GM21367 (cell line): Measurements from ENCODE around the gene ARID1B.

Source experiments
- ATAC-seq: cut with Tn5 transposase; IDR thresholded peaks from one replicate; pipeline ENCODE4 v1.9.1; 2021; ENCODE audit not compliant: unreplicated experiment

Gene ARID1B

GRCh38 chr6:157066781-157067491 lies 289.8 kb downstream of the ARID1B start:
- no peak for ATAC-seq

DNA sequence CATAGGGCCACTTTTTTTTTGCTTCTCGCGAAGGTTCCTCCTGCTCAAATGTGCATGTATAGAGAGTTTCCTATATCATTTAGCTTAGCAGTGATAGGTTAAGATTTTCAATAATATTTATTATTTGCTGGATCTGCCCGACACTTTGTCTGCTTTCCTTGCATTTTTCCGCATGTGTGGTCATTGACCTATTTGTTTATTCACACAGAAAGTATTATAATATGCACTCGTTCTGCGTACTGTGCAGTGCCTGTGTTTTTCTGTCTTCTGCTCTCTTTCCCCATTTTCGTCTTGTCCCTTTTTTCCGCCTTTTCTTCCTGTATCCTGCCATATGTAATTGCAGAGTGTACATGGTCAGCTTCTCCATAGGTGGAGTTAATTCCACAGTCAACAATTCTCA lies 290.3 kb downstream of the ARID1B start:
- no peak for ATAC-seq

- ATAC-seq = peak; percentile 97
Measured at GRCh38 chr6:157068691-157069324, 291.6 kb downstream of the ARID1B start.

DNA sequence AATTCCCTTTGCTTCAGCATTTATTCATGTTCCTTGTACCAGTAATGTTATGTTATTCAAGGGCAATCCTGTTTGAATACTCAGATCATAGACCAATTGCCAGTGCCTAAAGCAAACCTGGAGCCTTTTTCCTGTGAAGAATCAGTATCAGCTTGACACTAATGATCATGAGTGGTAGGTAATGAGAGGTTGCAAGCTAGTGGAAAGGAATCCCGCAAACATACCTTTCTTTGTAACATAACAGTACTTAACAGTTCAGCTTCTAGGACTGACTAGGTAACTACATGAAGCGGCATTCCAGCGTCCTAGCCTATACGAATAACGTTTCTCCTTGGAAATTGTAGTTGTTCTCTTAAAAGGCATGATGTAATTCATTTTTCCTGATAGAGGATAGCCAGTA lies 292.4 kb downstream of the ARID1B start:
- ATAC-seq = no peak

DNA sequence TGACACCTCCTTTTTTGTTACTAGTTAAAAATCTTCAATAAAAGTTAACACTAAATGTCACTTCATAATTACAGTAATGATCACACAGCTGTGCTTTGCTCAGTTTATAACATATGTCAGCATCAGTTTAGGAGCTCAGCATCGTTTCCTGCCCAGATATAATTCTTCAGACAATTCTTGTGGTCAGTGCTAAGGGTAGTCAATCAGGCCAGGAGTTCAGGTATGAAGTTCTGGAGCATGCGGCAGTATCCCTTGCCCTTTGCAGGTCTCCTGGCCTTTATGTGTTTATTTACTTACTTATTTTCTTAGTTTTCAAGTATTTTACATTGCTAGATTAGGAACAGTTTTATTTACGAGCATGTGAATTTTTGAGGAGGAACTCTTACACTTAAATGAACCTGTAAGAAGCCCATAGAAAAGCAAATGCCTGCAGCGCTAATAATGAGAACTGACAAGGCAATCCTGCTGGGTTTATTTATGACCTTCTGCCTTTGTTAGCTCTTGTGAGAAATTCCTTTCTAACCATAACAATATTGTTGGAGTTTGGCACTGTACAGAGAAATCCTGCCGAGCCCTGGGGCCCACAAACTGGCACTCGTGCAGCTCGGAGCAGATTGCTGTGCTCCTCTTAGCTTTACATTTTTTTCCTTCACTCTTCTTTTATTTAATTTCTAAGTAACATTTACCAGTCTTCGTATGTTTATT lies 293.4 kb downstream of the ARID1B start:
- no peak for ATAC-seq

DNA sequence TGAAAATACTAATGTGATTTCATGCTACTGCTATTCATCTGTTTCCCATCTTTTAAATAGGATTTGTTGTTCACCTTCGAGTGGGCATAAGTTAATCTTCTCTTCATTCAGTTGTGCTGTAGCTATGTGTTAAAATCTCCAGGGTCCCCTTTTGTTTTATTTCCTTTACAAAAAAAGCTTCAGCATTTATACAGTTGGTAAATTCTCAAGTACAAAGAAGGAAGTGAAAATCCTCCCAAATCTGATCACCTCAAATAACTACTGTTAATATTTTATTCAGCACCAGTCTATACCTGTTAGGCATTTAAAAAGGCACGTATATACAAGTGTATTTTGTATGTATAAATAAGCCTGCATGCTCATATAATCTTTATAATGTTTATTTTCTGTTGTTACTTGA lies 294.9 kb downstream of the ARID1B start:
- ATAC-seq = no peak

DNA sequence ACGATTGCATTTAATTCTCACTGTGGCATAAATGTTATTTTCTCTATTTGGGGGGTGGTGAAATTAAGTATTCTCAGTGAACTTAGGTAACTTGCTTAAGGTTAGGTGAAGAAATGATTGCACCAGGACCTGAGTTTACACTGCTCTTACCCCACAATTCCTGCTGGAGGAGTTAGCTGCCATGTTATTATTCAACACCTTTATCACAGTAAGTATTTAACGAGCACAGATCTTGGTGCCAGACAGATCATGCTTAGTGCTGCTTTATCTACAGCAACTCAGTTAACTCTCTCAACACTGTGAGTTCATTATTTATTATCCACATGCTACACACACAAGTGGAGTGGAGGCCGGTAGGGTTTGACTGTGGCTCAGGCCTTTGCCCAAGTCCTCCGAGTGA lies 296.4 kb downstream of the ARID1B start:
- ATAC-seq = no peak

DNA sequence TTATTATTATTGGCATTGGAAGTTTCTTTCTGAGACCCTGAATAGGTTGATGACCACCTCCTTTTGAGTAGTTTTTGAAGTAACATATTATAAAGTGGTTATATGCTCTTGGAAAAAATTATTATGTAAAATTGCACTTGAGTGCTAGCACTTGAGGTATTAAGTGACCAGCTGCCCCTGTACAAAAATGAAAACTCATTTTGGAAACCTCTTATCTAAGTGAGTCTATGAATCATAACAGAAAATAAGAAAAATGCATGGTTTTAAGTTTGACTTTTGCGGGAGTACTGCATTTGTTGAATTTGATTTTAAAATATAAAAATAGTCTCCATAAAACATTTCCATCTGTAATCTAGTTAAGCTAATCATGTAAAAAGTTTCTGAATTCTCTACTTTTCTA lies 297.8 kb downstream of the ARID1B start:
- ATAC-seq = no peak

DNA sequence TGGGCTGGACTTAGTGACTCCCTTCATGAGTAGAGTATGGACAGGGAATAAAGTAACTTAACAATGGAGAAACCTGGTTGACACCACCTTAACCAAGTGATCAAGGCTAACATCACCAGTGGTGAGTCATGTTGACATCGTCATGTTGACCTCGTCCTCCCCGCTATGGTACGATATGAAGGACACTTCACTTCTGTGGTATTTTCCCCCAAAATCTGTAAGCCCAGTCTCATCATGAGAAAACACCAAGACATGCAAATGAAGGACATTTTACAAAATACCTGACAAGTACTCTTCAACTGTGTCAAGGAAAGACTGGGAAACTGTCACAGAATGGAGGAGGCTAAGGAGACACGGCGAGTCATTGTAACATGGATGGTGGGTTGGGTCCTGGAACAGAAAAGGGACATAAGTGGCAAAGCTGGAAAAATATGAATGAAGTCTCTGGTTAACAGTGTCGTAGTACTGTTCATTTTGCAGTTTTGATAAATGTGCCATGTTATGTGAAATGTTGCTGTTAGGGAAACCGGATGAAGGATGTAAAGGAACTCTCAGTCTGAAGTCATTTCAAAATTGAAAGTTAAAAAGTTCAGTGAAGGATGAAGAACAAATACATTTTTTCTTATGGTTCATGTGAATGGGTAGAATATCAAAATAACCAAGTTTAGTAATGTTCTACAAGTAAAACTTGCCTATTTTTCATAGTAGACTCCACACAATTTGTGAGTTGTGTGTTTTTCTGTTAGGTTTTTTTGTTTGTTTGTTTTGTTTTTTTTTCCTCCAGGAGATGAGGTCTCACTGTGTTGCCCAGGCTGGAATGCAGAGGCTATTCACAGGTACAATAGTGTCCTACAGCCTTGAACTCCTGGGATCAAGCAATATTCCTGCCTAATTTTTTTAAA lies 298.6 kb downstream of the ARID1B start:
- peak; percentile 83 for ATAC-seq

DNA sequence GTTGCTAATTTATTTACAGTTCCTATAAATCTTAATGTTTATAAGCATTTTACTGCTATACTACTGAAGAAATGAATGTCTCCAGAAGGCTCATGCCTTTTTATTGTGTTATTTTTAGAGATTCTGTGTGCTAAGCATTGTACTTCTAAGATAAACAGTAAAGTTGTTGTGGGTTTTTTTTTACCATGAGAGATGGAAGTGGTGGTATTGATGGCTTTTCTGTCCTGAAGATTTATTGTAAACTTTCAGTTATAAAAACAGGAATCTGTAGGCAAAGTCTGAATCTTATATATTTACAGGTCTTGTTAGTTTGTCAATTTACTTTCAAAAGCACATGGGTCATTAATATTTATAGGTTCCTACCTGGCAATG lies 299.3 kb downstream of the ARID1B start:
- ATAC-seq = no peak

- ATAC-seq = no peak
Measured at GRCh38 chr6:157077251-157077650, 300.1 kb downstream of the ARID1B start.

- ATAC-seq = no peak
Measured at GRCh38 chr6:157078326-157078725, 301.1 kb downstream of the ARID1B start.

GRCh38 chr6:157079277-157079676 lies 302.1 kb downstream of the ARID1B start:
- no peak for ATAC-seq

DNA sequence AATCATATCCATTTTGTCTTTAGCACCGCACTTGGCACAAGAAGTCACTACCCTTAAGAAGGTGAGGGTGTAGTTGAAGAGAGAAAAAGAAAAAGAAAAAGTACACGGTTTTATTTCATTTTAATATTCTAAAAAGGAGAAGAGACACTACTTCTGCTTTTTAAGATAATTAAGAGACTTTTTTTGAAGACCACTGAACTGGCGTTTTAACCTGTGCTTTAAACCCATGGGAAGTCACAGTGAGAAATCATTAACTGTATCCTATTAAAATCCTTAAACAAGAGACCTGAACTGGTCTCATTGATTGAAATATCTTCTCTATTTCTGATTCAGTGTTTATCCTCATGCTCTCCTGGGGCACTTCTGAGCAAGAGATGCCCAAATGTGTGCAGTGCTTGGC lies 302.6 kb downstream of the ARID1B start:
- ATAC-seq = no peak

- no peak for ATAC-seq
Measured at GRCh38 chr6:157080986-157081391, 303.8 kb downstream of the ARID1B start.

- no peak for ATAC-seq
Measured at GRCh38 chr6:157083343-157083742, 306.2 kb downstream of the ARID1B start.

DNA sequence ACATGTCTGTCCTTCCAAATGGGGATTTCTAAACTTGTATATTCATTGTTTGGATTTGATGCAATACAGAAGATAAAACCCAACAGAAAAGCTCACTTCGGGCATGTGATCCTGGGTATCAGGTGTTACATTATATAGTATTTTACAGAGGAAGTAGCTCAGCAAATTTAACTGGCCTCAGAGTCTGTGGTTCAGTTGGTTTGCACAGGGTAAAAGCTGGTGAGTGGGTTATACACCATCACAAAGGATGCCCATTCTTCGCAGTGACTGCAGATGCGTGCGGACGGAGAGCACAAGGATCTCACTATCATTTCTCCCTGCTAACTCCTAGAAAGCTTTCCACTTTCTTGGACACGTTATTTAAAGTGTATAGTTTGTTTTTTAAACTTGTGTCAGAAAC lies 309.5 kb downstream of the ARID1B start:
- ATAC-seq = no peak

DNA sequence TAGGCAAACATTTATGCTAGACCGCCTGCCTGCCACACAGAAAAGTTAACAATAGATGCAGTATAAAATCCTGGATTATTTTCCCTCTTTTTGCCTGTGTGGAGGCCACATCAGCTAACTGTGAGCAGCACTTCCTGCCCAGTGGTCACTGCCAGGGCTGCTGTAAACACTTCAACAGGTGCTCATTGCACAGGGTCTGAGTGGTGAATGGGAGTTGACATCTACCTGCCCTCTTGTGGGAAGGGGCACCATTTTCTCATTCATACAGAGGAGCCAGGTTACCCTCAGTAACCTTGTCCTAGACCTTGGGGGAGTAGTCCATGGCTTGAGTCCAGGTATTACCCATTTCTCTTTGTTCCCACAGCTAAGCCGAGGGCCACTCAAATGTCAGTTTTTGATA lies 310.8 kb downstream of the ARID1B start:
- no peak for ATAC-seq

- ATAC-seq = no peak
Measured at GRCh38 chr6:157088841-157089240, 311.7 kb downstream of the ARID1B start.

DNA sequence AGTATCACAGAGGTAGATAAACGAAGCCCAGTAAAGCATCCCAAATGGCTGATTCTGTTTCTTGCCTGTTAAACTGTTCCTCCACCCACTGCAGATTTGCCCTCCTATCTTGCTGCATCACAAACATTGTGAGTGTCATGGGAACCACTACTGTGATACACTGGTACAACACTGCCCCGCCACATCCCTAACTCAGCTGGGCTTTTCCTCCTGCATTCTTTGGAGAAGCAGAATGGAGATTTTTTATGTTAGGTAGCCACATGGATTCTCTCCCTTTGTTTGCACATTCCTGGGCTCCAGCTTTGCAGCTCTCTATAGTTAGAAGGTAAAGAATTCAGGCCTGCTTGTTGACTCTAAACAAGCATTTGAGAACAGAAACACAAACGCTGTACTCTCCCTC lies 312.1 kb downstream of the ARID1B start:
- ATAC-seq = no peak

- ATAC-seq = no peak
Measured at GRCh38 chr6:157089851-157090250, 312.7 kb downstream of the ARID1B start.
